Measurements from ENCODE around the gene CYB5A. TPM values are rescaled to one million over a fixed set of nuclear protein-coding genes. Genes with fewer than 3 reads are reported as not detected.

Gene CYB5A
- total RNA-seq, 3 donors from 2014 or later (not counting 1 experiment from before 2014, with no cell fraction given): 10.4 to 14.6 (median 13.0) TPM

- Histone ChIP-seq H3K27me3 (ENCODE audit: control insufficient read depth, insufficient read depth, low read length) (no peaks in the 10 kb centered on the region), H3K9me3 (ENCODE audit: control insufficient read depth, insufficient read depth, low read length) (no peaks in the 10 kb centered on the region), H3K4me1 (ENCODE audit: control insufficient read depth, insufficient read depth, low read length) (peaks cover 13% of the 10 kb centered on the region), H3K36me3 (ENCODE audit: control insufficient read depth, insufficient read depth, low read length) (no peaks in the 10 kb centered on the region), H3K27ac (ENCODE audit: low read length) (peak overlapping the region; percentile 34), H3K4me3 (ENCODE audit: low read length) (peak overlapping the region; percentile 95)
- Mint-ChIP-seq H3K27me3 (ENCODE audit: low read depth in 2 of 2) (no peaks in the 10 kb centered on the region), H3K4me1 (peaks cover 5 to 8% of the 10 kb centered on the region in 2 donors), H3K36me3 (no peaks in the 10 kb centered on the region), H3K9me3 (no peaks in the 10 kb centered on the region), H3K27ac (peak overlapping the region; percentile 85 to 95), H3K4me3 (no peak overlapping the region)
- WGBS (ENCODE audit: insufficient coverage): 7% methylated on average over 4 of the region's 4 CpGs
- DNase-seq (no peak), ATAC-seq (no peak)
- intact Hi-C loops (cut with micrococcal nuclease): loop anchor here (1.0 to 2.0 kb wide), 3 partner anchors 144 to 305 kb away; partner anchors contain the start of genes CNDP2, TIMM21 and ZNF407
- no peak for TF ChIP-seq CTCF (IDR thresholded peaks at IDR 0.05)
Measured at GRCh38 chr18:74292541-74292858, 737 bp upstream of the CYB5A start.

- no peaks in the 10 kb centered on the region for H3K36me3 Mint-ChIP-seq
- ATAC-seq: no peak
- Histone ChIP-seq H3K36me3 (ENCODE audit: control insufficient read depth, insufficient read depth, low read length) (no peaks in the 10 kb centered on the region), H3K27me3 (ENCODE audit: control insufficient read depth, insufficient read depth, low read length) (no peaks in the 10 kb centered on the region), H3K27ac (ENCODE audit: low read length) (peak overlapping the region; percentile 43), H3K4me1 (ENCODE audit: control insufficient read depth, insufficient read depth, low read length) (peaks cover 13% of the 10 kb centered on the region), H3K9me3 (ENCODE audit: control insufficient read depth, insufficient read depth, low read length) (no peaks in the 10 kb centered on the region), H3K4me3 (ENCODE audit: low read length) (peak overlapping the region; percentile 95)
- H3K27ac Mint-ChIP-seq: peak overlapping the region; percentile 85 to 95
- no peak for DNase-seq
- TF ChIP-seq CTCF (IDR thresholded peaks at IDR 0.05): peak; percentile 25
- WGBS (ENCODE audit: insufficient coverage): under 1% methylated on average over 30 of the region's 30 CpGs
- H3K27me3 Mint-ChIP-seq (ENCODE audit: low read depth in 2 of 2): no peaks in the 10 kb centered on the region
- intact Hi-C loops (cut with micrococcal nuclease): no loop called here
- peaks cover 5 to 8% of the 10 kb centered on the region in 2 donors for H3K4me1 Mint-ChIP-seq
- no peak overlapping the region for H3K4me3 Mint-ChIP-seq
- H3K9me3 Mint-ChIP-seq: no peaks in the 10 kb centered on the region
Measured at GRCh38 chr18:74291472-74291770, 342 bp downstream of the CYB5A start.

- Mint-ChIP-seq H3K4me3 (no peak overlapping the region), H3K27ac (peak overlapping the region in 1 of 2 donors; percentile 95), H3K36me3 (no peaks in the 10 kb centered on the region), H3K9me3 (no peaks in the 10 kb centered on the region), H3K27me3 (ENCODE audit: low read depth in 2 of 2) (no peaks in the 10 kb centered on the region), H3K4me1 (peaks cover 5 to 8% of the 10 kb centered on the region in 2 donors)
- Histone ChIP-seq H3K4me3 (ENCODE audit: low read length) (peak overlapping the region; percentile 95), H3K36me3 (ENCODE audit: control insufficient read depth, insufficient read depth, low read length) (no peaks in the 10 kb centered on the region), H3K9me3 (ENCODE audit: control insufficient read depth, insufficient read depth, low read length) (no peaks in the 10 kb centered on the region), H3K4me1 (ENCODE audit: control insufficient read depth, insufficient read depth, low read length) (peaks cover 13% of the 10 kb centered on the region), H3K27me3 (ENCODE audit: control insufficient read depth, insufficient read depth, low read length) (no peaks in the 10 kb centered on the region), H3K27ac (ENCODE audit: low read length) (no peak overlapping the region)
- no peak for TF ChIP-seq CTCF (IDR thresholded peaks at IDR 0.05)
- 19% methylated on average over 57 of the region's 57 CpGs for WGBS (ENCODE audit: insufficient coverage)
- DNase-seq (peak in 1 of 2 donors; percentile 55), ATAC-seq (no peak)
- intact Hi-C loops (cut with micrococcal nuclease): no loop called here
Measured at GRCh38 chr18:74290794-74291471, 830 bp downstream of the CYB5A start.

GRCh38 chr18:74290021-74290420, 1.7 kb downstream of the CYB5A start:
- Histone ChIP-seq H3K4me3 (ENCODE audit: low read length) (no peak overlapping the region), H3K9me3 (ENCODE audit: control insufficient read depth, insufficient read depth, low read length) (no peaks in the 10 kb centered on the region), H3K4me1 (ENCODE audit: control insufficient read depth, insufficient read depth, low read length) (peaks cover 13% of the 10 kb centered on the region), H3K36me3 (ENCODE audit: control insufficient read depth, insufficient read depth, low read length) (no peaks in the 10 kb centered on the region), H3K27me3 (ENCODE audit: control insufficient read depth, insufficient read depth, low read length) (no peaks in the 10 kb centered on the region), H3K27ac (ENCODE audit: low read length) (no peak overlapping the region)
- intact Hi-C loops (cut with micrococcal nuclease): no loop called here
- H3K27me3 Mint-ChIP-seq (ENCODE audit: low read depth in 2 of 2): no peaks in the 10 kb centered on the region
- ATAC-seq: no peak
- no peaks in the 10 kb centered on the region for H3K36me3 Mint-ChIP-seq
- no peaks in the 10 kb centered on the region for H3K9me3 Mint-ChIP-seq
- no peak overlapping the region for H3K27ac Mint-ChIP-seq
- peaks cover 5 to 8% of the 10 kb centered on the region in 2 donors for H3K4me1 Mint-ChIP-seq
- peak overlapping the region; percentile 45 for H3K4me3 Mint-ChIP-seq
- TF ChIP-seq CTCF (IDR thresholded peaks at IDR 0.05): no peak
- no peak for DNase-seq
- 99% methylated on average over 6 of the region's 7 CpGs for WGBS (ENCODE audit: insufficient coverage)
